HG03439 (cell line): ENCODE measurements around the gene EGFR.

Experiments
- ATAC-seq: cut with Tn5 transposase; IDR thresholded peaks from one replicate; pipeline ENCODE4 v1.9.1; 2021; ENCODE audit warnings: mild to moderate bottlenecking, moderate library complexity; ENCODE audit not compliant: unreplicated experiment

Gene EGFR

DNA sequence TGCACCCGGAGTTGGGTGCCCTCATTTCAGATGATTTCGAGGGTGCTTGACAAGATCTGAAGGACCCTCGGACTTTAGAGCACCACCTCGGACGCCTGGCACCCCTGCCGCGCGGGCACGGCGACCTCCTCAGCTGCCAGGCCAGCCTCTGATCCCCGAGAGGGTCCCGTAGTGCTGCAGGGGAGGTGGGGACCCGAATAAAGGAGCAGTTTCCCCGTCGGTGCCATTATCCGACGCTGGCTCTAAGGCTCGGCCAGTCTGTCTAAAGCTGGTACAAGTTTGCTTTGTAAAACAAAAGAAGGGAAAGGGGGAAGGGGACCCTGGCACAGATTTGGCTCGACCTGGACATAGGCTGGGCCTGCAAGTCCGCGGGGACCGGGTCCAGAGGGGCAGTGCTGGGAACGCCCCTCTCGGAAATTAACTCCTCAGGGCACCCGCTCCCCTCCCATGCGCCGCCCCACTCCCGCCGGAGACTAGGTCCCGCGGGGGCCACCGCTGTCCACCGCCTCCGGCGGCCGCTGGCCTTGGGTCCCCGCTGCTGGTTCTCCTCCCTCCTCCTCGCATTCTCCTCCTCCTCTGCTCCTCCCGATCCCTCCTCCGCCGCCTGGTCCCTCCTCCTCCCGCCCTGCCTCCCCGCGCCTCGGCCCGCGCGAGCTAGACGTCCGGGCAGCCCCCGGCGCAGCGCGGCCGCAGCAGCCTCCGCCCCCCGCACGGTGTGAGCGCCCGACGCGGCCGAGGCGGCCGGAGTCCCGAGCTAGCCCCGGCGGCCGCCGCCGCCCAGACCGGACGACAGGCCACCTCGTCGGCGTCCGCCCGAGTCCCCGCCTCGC is at the start of gene EGFR:
EGFR (plus strand) TSS at position 657 of the 830 bp plus-strand sequence. CDS start 261 bp downstream, outside the sequence.
- ATAC-seq, result no peak

DNA sequence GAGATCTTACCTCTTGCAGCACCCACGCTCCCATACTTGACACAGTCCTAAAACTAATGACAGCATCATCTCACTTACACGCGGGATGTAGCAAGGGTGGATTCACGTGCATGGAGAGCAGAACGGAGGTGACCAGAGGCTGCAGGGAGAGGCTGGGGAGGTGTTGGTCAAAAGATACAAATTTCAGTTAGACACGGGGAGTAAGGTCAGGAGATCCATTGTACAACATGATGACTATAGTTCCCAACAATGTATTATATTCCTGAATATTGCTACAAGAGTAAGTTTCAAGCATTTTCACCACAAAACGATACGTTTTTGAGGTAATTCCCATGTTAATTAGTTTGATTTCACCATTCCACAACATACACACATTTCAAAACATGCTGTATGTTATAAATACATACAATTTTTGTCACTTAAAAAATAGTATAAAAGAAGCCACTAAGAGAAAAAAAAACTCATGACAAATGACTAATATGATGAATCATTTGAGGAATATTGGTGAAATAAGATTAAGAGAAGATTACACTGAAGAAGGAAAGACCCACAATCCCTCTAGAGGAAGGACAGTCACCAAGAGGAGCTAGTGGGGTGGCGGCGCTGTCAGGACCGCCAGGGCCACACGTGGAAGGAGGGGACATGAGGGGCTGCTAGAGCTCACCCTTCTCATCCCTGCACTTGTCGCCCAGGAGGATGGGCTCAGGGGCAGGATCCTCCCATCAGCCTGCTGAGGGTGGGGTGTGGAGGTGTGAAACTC is 49.4 kb upstream of the EGFR start:
- no peak for ATAC-seq

DNA sequence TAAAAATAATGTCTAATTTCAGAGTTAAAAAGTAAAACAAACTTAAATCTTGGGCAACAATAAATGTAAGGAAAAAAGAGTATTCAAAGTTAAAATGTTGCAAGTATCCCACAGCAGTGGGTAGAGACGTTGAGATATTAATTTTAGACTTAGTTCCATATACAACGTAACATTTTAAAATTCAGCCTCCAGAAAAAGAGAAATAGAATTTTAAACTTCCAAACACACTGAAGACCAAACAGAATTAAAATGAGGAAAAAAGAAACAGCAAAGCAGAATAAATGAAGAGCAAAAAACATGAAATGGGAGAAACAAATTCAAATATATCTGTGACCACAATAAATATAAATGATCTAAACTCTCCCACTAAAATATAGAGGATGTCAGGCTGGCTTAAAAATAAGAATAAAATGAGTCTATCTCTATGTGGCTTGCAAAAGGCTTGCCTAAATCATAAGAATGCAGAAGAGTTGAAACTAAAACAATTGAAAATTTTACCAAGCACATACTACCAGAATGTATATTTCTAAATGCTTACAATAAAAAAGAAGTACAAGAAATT is 46.0 kb upstream of the EGFR start:
- ATAC-seq, result no peak

DNA sequence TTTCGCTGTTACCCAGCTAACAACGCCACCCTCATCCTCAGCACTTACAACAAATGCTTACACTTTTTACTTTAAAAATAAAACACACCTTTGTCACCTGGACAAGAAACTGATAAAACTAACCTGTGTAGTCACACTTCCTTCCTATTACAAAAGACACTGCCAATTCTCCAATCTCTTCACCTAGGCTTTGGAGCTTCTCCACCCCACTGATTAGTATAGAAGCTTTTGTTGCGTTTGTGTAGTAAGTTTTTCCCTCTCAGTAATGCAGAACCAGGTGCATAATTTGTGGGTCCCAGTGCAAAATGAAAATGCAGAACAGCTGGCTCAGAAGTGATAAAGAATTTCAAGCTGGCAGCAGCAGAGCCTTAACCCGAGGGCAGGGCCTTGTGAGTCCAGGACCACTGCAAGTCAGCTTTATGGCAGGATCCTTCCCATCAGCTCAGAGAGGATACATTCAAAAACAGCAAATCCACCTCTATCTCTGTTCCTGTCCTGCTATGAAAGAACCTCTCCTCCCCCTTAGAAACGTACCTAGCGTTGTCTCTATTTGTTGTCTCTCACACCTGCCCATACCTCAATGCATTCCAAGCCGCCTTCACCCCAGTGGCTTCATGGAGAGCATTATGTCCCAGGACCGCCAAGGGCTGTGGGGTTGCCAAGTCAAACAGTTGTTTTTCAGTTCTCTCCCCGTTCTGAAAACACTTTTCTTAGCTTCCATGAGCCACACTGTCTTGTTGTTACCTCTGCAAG is 40.3 kb upstream of the EGFR start:
- ATAC-seq, result no peak

DNA sequence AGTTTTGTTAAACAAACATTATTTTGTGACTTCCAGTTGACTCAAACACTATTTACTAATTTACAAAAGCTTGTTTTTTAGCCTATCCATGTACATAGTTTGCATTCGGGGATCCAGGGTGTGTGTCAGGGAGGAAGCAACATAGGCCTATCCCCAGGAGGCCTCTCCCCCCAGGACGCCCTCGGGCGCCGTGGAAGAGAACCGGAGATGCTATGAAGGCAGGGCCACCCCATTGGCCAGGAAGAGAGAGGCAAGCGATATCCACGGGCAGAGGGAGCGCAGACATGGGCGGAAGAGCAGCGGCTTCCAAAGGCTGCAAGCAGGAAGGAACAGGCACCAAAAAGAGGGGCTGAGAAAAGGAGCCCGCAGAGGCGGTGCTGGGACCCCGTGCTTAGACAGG is 38.3 kb upstream of the EGFR start:
- no peak for ATAC-seq

DNA sequence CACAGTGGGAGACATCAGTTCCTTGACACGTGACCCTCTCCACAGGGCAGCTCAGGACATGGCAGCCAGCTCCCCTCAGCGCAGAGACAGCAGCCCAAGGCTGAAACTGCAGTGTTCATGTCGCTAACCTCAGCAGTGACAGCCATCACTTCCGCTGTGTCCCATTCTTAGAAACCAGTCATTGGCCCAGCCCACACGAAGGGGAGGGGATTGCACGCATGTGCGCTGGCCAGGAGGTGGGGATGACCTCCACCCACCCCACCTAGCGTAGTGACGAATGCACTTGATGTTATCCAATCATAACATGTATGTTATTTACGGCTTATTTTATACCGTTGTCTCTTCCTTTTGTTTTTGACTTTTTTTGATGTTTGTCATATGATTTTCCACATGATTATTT is 36.9 kb upstream of the EGFR start:
- no peak for ATAC-seq

DNA sequence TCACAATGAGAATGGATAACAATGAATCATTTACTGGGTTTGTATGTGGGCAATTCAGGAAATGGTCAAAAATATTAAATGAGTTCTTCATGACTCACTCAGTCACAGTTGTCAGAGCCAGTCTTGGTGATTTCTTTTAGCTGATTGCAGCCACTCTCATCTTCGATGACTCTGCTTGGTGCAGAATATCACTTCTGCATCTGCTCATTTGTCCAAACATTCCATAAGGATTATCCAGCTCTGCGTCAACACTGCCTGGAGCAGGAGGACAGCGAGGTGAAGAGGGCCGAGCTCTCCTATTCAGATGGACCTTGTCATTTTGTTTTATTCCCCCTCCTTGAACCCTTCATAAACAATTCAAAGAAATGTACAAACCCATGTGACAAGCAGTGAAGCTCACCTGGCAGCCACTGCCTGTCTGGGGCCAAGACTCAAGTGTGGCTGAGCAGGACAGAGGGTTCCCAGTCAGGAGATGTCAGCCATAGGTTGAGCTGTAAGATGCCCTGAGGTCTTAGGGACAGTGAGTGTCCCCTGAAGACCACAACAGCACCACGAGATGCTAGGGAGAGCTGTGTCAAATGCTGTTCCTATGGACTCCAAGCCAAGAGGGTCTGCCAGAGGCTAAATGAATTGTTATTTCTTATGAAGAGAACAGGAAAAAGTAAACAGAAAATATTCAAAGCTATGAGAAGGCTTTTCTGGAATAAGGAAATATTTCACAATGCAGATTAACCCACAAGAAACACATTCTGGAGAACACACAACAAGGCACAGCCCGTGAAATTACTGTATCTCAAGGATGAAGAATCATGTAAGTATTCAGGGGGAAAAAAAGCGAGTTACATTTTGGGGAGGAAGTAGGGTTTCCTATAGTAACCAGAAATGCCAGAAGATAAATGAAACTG is 33.1 kb upstream of the EGFR start:
- no peak for ATAC-seq

DNA sequence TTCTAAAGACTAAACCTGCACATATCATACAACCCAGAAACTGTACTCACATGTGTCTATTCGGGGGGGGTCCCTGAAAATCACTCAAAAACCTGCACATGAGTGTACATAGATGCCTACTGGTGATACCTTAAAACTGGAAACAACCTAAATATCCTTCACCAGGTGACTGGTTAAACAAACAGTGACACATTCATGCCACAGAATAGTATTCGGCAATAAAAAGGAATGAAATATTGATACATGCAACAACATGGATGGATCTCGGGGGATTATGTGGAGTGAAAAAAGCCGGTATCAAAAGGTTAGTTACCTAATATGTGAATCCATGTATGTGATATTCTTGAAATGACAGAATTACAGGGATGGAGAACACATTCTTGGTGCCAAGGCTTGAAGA is 32.1 kb upstream of the EGFR start:
- ATAC-seq, result no peak

DNA sequence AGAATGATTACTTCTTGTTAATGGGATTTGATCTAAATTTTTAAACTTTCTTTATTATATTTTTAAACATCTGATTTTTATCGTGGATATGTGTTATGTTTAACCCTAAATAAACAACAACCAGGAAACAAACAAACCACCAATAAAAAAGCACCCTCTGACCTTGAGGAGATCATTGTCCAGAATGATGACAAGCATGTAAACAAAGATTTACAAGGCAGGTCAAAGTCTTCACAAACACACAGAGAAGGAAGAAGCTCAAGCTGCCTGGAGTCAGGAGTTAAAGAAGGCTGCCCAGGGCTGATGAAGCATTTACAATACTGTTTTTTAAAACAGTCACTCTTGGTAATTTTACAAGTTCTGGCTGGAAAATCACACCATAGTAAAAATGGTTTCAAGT is 31.0 kb upstream of the EGFR start:
- no peak for ATAC-seq

DNA sequence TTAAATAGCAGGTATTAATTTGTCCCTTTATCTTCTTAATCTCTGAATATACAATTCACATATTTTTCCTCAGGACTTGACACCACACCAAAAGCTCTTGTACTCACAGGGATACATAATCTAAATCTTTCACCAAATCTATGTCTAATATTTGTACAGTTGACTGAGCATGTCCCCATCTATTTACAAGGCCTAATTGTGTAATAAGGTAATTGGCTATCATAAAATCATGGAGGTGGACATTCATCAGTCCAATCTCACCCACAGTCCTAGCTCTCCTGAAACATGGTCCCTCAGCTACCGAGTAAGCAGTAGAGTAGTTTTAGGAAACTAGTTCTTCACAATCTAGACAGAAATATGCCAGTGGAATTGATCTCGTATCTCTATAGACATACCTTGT is 30.3 kb upstream of the EGFR start:
- no peak for ATAC-seq

DNA sequence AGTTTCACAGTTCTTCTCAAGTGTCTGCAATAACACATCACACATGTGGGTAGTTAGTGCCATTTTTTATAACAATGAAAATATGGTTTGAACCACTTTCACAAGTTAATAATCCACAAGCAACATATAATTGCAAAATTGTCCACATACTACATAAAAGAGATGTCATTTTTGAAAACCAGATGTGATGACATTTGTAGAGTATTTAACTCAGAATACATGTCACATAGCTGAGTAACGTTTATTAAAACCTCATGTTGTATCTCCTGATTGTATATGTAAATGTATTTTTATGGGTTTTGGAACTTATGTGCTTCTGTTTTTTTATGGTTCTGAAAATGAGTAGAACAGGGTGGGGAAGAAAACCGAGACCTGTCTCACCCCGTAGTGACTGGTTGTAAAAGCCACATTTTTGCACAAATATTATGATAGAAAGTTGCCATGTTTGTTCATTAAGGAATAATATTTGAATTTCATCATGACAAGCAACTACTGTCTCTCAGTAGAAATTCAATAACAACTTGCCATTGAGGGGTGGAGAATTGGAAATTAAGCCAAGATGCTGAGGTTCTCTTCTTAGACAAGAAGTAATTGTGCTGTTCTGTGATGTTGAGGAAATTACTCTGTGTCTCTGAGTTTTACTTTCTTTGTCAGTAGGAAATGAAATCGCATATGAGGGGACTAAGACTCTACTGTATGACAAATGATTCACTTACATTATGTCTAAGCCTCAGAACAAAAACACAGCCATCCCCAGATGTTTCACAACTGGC is 29.2 kb upstream of the EGFR start:
- no peak for ATAC-seq

DNA sequence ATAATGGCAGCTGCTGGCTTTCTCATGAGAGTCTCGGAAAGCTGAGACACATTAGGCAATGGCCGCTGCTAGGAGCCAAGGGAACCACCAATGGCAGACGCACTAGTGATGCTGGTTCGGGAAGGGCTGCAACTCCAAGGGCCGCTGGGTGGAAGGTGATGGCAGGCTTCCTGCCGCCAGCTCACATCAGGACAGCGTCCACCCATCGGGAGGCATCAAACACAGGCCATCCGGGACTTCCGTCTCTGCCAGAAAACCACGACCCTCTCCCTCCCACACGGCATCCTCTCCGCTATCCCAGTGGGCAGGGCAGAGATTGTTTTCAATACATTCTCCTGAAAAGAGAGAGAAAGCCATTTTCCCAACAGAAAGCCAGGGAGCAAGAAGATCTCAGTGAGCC is 27.5 kb upstream of the EGFR start:
- ATAC-seq, result no peak

DNA sequence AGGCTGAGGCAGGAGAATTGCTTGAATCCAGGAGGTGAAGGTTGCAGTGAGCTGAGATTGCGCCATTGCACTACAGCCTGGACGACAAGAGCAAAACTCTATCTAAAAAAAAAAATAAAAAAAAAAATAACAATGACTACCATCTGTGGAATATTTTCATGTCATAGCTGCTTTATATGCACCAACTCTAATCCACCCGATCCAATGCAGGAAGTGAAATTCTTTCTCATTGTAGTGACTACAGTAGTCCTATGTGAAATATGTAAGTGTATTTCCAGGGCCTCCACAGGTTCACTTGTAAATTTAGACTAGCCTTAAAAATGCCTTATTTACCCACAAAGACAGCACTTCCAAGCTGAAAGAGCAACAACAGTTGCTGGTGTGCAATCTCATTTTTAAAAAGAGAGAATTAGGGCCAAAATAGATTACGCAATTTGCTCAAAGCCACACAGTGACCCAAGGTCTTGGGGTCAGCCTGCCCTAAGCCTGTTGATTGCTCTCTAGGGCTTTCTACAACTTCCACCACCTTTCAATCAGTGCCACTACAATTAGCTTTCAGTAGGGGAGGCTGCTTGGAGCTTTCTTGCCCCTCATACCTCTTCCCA is 25.8 kb upstream of the EGFR start:
- no peak for ATAC-seq

DNA sequence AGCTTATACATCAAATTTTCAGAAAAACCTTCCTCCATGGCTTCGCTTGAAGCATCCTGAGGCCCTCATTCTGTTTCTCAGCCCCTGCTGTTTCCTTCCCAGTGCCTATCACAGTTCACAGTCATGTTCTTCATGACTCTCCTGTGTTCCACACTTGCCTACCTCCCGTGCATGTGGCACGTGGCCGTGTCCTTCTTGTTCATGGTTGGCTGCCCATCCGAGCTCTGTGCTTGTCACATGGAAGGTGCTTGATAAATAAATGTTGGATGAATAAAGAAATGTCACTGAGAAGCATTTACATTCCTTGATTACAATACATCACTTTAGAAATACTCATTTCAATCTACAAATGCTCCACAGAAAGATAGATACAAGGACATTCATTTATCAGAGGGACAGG is 23.7 kb upstream of the EGFR start:
- ATAC-seq, result no peak

DNA sequence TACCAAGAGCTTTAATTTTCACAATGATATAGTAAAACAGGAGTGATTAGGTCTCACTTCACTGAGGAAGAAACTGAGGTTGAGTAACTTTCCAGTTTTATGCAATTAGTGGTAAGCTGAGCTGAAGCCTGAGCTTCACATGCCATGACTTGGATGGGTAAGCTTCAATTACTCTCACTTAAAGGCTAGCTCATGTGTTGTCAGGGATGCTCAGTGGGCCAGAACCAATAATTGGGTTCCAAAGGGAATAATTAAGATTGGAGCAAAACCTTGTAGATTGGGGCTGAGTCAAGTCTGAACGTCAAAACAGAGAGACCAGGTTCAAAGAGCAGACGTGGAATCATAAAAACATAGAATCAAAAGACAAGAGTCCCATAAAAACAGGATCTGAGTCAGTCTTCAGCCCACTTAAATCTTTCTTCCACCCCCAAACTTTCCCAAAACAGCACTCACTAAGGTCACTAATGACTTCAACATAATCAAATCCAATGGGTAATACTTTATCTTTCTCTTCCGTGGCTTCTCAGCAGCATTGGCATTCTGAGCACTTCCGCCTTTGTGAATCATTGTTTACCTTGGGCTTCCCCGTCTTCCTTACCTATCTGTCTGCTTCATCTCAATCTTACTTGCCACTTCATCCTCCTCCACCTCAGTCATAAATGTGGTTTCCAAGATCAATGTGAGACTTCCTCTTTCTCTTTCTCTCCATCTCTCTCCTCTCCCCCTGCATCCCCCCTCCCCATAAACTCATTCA is 23.0 kb upstream of the EGFR start:
- ATAC-seq, result no peak

DNA sequence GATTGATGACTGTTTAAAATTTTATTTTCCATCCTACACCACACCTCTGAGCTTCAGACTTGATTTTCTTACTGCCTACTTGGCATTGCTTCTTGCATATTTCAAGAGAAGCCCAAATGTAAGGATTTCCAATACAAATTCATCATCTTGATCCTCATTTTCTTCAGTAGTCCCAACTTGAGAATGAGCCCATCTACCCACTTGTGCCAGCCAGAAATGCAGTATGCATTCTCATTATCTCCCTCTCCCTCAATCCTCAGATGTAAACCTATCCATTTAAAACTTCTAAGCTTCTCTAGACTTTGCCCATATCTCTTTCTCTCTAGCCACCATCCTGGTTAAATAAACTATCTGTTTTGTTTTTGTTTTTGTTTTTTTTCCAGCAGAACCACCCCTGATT is 22.4 kb upstream of the EGFR start:
- ATAC-seq, result no peak

DNA sequence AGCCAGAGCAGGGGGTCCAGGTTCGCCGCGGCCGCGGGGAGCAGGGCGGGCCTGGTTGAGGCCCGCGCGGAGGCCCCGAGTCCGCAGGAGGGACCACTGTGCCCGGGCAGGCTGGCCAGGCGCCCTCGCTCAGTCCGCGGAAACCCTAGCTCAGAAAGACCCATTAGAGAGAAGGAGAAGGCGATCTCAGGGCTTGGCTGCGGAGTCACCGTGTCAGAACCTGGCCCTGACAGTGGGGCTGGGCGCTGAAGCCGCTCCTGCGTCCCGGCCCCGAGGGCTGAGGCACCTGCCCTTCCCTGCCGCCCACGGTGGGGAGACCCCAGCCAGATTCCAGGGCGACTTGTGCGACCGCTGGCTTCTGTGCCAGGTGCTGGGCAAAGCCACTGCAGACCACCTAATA is 14.2 kb upstream of the EGFR start:
- ATAC-seq, result no peak

DNA sequence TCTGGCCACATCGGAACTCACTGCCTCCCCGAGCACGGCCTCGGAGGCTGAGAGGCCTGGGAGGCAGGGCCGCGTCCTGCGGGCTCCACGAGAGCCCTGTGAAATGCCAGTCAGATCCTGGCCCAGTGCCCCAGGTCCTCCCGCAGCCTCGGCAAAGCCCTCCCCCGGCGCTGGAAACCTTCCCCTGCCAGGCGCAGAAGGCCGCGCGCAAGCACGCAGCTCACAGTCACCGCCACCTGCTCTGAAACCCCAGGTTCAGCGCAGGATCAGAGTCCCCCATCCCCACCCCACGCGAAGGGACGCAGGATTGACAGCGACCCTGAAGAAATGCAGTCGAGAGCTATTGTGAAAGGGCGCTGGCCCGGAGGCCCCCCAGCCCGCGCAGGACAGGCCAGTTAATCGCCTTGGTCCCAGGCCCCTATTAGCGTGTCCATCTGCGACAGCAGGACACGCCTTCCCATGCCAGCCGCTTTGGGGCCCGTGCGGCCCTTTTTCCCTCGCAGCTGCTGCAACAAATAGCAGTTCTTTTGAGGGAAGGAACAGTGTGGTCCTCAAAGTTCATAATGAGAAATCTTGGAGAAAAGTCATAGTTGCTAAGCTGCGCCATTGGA is 13.5 kb upstream of the EGFR start:
- no peak for ATAC-seq
